Stimulated activated CD4-positive, alpha-beta T cell treated with anti-CD3 and anti-CD28 coated beads, Interleukin-4, amount 100 ng/mL, for 1 hour (primary cell): ENCODE data around the gene EIF1AD.
A peak's percentile ranks its signal among the peaks of the same experiment; 100 is the strongest.
"Not testable (repeated sequence)": the region's sequence is repeated elsewhere in the genome, so short reads cannot be mapped to it uniquely, and the experiment has no call there.

ENCODE experiments used
- DNase-seq: peaks from one replicate; pipeline ENCODE4 v3.0.0-alpha.2; 2020

The EIF1AD gene, protein sequence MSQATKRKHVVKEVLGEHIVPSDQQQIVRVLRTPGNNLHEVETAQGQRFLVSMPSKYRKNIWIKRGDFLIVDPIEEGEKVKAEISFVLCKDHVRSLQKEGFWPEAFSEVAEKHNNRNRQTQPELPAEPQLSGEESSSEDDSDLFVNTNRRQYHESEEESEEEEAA

GRCh38 chr11:66001942-66002647, at the start of gene EIF1AD, which contains the start of gene BANF1:
EIF1AD (minus strand) TSS chr11:66002157; CDS start chr11:66000389, 1,768 bp downstream.
BANF1 (plus strand) TSS chr11:66002503; CDS start chr11:66003251, 748 bp downstream.
- peak; percentile 85 for DNase-seq

- DNase-seq, result no peak
These were observed 49.4 kb upstream of the EIF1AD start for GRCh38 chr11:66051371-66051765.

GRCh38 chr11:66050581-66051231, 48.7 kb upstream of the EIF1AD start:
- DNase-seq, result no peak

- DNase-seq, result no peak
These were observed 46.8 kb upstream of the EIF1AD start, which contains the start of gene GAL3ST3 for GRCh38 chr11:66048547-66049323. GAL3ST3 (minus strand) TSS chr11:66049161; CDS start chr11:66045415, 3,746 bp downstream.

- DNase-seq, result no peak
These were observed 45.8 kb upstream of the EIF1AD start for GRCh38 chr11:66047541-66048365.

DNA sequence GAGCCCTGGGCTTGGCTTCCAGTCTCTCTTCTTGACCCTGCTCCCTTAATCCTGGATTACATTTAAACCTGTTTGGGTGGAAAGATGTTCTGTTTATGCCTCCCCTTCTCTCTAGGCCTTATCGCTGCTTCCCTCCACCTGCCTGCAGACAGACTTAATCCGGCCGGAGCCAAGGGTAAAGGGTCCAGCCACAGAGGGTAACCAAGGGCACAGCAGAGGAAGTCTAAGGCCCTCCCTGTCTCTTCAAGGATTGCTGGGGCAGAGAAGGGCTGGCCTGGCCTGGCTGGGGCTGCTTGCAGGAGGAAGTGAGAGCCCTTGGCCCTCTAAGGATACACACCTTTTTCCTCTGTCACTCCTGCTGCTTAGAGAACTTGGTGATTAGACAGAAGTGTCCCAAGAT, 44.9 kb upstream of the EIF1AD start:
- DNase-seq, result no peak

DNA sequence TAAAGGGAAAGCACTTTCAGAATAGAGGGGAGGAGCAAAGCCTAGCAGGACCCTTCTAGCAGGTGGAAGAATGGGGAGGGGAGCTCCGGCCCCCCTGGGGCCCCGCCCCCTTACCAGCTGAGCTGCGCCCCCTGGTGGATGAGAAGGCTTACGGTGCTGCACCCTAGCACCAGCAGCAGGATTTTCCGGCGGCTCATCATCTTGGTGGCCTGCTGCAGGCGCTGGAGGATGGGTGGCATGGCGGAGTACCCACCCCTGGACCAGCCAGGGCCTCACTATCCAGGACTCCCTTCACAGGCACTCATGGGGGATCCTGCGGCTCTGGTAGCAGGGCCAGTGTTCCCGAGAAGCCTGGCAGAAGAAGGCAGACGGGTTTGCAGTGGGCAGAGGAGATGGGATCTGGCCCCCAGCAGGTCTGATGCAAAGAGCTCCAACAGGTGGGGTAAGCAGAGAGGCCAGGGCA, 43.3 kb upstream of the EIF1AD start:
- DNase-seq, result peak; percentile 83

GRCh38 chr11:66044757-66045156, 42.8 kb upstream of the EIF1AD start:
- DNase-seq, result no peak

- DNase-seq, result no peak
These were observed 41.3 kb upstream of the EIF1AD start for GRCh38 chr11:66042996-66043906.

DNA sequence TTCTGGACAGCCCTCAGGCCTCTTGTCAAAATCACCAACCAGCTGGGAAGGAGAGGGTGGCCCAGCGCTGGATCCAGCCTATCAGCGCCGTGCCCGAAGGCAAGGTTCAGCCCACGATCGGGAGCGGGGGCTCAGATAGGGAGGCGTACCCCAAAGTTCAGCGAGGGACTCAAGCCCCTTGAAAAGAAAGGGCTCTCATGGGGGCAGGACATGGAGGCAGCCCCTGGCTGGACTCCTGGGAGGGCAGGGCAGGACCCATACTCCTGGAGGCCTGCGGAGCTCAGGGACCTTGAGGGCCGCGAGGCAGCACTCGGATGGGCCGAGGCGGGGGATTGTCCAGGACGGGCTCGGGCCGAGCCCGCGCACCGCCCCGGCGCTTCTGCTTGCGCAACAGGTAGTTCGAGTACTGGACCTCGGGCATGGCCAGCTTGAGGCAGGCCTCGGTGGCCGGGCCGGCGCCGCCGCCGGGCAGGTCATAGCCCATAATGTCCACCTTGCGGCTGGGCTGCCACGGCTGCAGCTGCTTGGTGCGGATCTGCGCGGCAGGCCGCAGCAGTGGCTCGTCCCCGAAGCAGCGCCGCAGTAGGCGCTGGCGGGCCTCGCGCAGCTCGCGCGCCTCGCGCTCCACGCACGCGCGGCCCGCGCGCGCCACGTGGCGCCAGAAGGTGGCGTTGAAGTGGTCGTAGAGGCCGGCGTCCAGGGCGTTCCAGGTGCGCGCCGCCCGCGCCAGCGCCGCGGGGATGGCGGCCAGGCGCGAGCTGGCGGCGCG, 40.5 kb upstream of the EIF1AD start:
- no peak for DNase-seq

GRCh38 chr11:66039765-66040164, 37.8 kb upstream of the EIF1AD start:
- DNase-seq, result no peak

DNA sequence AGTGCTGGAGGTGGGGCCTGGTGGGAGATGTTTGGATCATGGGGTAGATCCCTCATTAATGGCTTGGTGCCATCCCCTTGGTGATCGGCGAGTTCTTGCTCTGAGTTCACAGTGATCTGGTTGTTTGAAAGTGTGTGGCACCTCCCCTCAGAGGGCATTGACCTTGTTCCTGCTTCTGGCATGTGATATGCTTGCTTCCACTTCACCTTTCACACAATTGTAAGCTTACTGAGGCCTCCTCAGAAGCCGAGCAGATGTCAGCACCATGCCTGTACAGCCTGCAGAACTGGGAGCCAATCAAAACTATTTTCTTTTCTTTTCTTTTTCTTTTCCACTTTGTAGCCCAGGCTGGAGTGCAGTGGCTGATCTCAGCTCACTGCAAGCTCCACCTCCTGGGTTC, 35.4 kb upstream of the EIF1AD start:
- DNase-seq, result no peak

DNA sequence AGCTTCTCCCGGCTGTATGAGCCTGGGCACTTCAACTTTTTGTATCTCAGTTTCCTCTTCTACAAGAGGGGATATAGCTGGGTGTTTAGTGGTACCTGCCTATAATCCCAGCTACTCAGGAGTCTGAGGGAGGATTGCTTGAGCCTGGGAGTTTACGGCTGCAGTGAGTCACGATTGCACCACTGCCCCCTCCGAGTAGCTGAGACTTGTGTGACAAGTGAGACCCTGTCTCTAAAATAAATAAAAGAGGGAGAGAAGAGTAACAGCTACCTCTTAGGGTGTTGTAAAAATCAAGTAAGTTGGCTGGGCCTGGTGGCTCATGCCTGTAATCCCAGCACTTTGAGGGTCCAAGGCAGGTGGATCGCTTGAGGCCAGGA, 34.4 kb upstream of the EIF1AD start:
- DNase-seq, result no peak

GRCh38 chr11:66035653-66036333, 33.8 kb upstream of the EIF1AD start:
- DNase-seq, result no peak

- DNase-seq, result no peak
These were observed 31.2 kb upstream of the EIF1AD start for GRCh38 chr11:66032957-66033735.

- DNase-seq, result no peak
These were observed 24.1 kb upstream of the EIF1AD start, which contains the start of gene CATSPER1 for GRCh38 chr11:66026017-66026529. CATSPER1 (minus strand) TSS chr11:66026479; CDS start chr11:66026379, 100 bp downstream.

DNA sequence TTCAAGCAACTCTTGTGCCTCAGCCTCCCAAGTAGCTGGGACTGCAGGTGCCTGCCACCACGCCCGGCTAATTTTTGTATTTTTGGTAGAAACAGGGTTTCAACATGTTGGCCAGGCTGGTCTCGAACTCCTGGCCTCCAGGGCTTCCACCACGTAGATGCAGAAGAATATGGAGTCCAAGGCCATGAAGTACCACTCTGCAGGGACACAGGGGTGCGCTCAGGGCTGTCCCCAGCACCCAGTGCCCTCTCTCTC, 21.2 kb upstream of the EIF1AD start:
- DNase-seq, result not testable (repeated sequence)

GRCh38 chr11:66022401-66023185, 20.6 kb upstream of the EIF1AD start:
- peak; percentile 83 for DNase-seq
